GM18505 (cell line): ENCODE measurements around the gene TMEM273.

Experiments used
- ATAC-seq: cut with Tn5 transposase; IDR thresholded peaks from one replicate; pipeline ENCODE4 v1.9.1; 2021; ENCODE audit not compliant: unreplicated experiment
- POLR2A ChIP-seq: IDR thresholded peaks from 4 replicates; pipeline ENCODE4 v1.6.1; 2011; ENCODE audit warnings: borderline replicate concordance; ENCODE audit not compliant: insufficient read depth, insufficient read length; ENCODE audit errors: extremely low read depth

TMEM273 gene

DNA sequence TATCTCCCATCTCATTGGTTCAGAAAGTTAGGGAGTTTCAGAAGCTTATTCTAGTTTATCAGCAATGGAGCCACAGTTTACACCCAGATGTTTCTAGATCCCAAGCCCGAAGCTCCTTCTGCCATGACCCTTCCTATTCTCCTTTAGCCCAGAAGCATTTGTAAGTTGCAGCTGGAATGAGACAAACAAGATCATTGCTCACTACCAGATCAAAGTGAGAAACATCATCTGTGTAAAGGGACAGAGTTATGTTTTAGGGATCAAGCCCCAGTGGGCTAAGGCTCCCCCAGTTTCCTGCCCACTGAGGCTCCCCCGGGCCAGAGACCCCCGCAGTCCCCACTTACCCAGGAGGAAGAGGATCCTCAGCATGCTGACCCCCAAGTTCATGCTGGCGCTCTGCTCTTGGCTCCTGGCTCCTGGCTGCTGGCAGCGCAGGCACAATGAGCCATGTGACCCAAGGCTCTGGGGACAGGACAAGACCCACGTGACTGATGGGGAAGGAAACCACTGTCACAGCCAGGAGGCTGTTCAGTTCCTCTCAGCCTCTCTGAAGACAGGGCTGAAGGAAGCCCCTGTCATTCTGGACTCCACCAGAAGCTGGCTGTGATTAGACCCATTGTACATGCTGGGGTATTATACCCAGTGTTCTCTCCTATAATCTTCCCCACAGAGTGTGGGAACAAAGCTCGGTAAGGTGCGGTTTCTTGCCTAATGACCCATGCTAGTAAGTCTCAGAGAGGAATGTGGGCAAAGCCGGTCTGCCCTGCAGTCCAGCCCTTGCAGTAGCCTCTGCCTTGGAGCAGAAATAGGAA lies at the start of gene TMEM273:
TMEM273 (minus strand) TSS at position 442 of the 812 bp plus-strand sequence; CDS start at position 387, 55 bp downstream.
- peak; percentile 62 for ATAC-seq
- TF ChIP-seq POLR2A, result peak; percentile 73

DNA sequence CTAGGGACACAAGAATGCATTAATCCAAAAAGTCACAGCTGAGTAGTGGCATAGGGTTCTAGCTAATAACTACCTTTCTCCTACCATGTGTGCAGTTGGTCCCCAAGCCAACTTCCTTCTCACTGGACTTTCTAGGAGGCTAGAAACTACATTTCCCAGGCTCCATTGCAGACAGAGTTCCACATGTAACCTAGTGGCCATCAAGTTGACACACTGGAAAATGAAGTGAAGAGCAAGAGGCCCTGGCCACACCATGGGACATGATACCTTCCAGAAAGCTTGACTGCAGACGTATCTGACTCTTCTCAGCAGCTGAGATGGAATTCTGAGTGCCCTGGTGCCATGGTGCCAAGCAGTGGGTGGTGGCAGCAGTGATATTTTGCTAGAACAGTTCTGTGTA lies 49.8 kb upstream of the TMEM273 start:
- no peak for TF ChIP-seq POLR2A
- no peak for ATAC-seq

GRCh38 chr10:49235392-49235791 lies 47.2 kb upstream of the TMEM273 start:
- TF ChIP-seq POLR2A, result no peak
- no peak for ATAC-seq

GRCh38 chr10:49231086-49231820 lies 43.1 kb upstream of the TMEM273 start:
- TF ChIP-seq POLR2A, result no peak
- no peak for ATAC-seq

- TF ChIP-seq POLR2A, result no peak
- no peak for ATAC-seq
Observed at GRCh38 chr10:49230004-49230403, 41.8 kb upstream of the TMEM273 start.

DNA sequence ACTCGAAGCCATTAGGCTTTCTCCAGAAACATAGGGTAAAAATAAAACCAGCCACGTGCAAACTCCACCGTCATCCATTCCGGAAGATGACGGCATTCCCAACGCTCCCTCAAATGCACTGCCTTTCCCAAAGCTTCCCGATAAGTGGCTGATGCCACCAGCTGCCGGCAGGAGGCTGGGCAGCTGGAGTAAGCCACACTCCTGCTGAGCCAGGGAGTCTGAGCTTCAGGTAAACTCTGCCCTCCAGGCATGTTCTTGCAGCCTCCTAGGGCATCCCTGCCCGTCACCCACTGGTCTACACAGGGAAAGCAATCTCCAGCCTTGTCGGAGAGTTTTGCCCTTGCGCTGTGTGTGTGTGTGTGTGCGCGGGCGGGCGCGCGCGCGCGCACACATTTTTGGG lies 40.5 kb upstream of the TMEM273 start:
- no peak for ATAC-seq

GRCh38 chr10:49227406-49227805 lies 39.2 kb upstream of the TMEM273 start:
- no peak for ATAC-seq
- TF ChIP-seq POLR2A, result no peak

More for the DNA sequence above, 40.5 kb upstream of the TMEM273 start:
- TF ChIP-seq POLR2A, result no peak

DNA sequence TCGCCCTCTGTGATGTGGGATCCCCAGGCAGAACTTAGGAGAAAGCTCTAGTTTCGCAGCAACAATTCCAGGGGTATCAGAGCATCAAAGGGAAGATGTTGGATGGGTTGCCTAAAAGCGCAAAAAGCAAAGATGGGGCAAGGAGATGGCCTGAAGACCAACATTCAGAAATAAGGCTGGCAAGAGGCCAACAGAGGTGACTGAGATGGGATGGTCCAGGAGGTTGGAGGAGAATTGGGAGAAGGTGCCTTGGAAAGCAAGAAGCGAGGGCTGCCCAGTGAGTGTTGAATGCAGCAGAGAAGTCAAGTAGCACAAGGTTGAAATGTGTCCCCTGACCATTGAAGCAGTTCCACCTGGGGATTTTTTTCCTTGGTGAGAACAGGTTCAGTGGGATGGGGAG lies 38.4 kb upstream of the TMEM273 start:
- no peak for TF ChIP-seq POLR2A
- ATAC-seq, result no peak

- no peak for ATAC-seq
- TF ChIP-seq POLR2A, result no peak
Observed at GRCh38 chr10:49225218-49225876, 37.2 kb upstream of the TMEM273 start.

DNA sequence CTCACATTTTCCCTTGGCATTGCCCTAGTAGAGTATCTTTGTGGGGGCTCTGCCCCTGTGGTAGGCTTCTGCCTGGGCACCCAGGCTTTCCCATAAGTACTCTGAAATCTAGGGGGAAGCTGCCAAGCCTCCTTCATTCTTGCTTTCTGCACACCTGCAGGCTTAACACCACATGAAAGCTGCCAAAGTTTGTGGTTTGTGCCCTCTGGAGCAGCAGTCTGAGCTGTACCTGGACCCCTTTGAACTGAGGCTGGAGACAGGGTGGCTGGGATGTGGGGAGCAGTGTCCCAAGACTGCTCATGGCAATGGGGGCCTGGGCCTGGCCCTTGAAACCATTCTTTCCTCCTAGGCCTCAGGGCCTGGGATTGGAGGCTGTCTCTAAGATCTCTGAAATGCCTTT lies 35.0 kb upstream of the TMEM273 start:
- ATAC-seq, result no peak
- TF ChIP-seq POLR2A, result no peak

- no peak for ATAC-seq
- no peak for TF ChIP-seq POLR2A
Observed at GRCh38 chr10:49222170-49222569, 34.0 kb upstream of the TMEM273 start.

GRCh38 chr10:49220679-49221078 lies 32.5 kb upstream of the TMEM273 start:
- TF ChIP-seq POLR2A, result no peak
- ATAC-seq, result no peak

DNA sequence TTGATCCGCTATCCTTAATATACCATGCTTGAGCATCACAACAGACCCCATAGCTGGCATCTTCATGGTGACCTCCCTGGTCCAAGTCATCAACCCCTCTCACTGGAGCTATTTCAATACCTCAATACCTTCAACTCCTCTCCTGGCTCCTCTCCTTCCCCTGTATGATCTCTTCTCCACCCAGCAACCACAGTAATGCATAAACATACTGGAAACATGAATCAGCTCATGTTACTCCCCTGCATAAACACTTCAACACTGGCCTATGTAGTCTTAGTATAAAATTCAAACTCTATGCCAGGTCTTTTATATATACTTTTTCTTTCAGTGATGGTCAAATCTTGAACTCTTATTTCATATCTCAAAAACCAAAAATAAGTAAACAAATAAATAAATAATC lies 31.8 kb upstream of the TMEM273 start:
- ATAC-seq, result no peak
- TF ChIP-seq POLR2A, result no peak
